Spleen (tissue), 7 donors: ENCODE results near the gene ZNF532.

Experiments used
- POLR2A ChIP-seq, 3 donors: fragments of 450-650 bp; IDR thresholded peaks; one replicate each; pipeline ENCODE4 v1.5.1; 2017; ENCODE audit warnings: antibody characterized with exemption in 3 of 3, mild to moderate bottlenecking in 1 of 3
- POLR2AphosphoS5 ChIP-seq, 3 donors: sonication (generic); formaldehyde crosslinking; IDR thresholded peaks; one replicate each; pipeline ENCODE4 v1.5.1; 2017; ENCODE audit warnings: antibody characterized with exemption in 3 of 3
- TF ChIP-seq, protein P1 (sequence below), 11 experiments: fragments of 200-600 bp in 7 of 11; fragments of 450-650 bp in 4 of 11; sonication (generic) in 4 of 11; IDR thresholded peaks in 8 of 11; conservative IDR thresholded peaks in 3 of 11; 1 replicate in 7 of 11; 2 replicates in 4 of 11; pipeline versions ENCODE4 v1.4.0 to v1.8.0; 2016 to 2021; ENCODE audit warnings: antibody characterized with exemption in 11 of 11, inconsistent platforms in 4 of 11, mild to moderate bottlenecking in 1 of 11
- donor health status: DM: no; HTN: no; CAD: no; lungs with moderate emphysema.
- donor health status: DM: no; HTN: no; CAD: no.
- donor health status: DM: no; HTN: no; CAD: no.

GRCh38 chr18:58853561-58853960, 11.1 kb upstream of the ZNF532 start:
- TF ChIP-seq POLR2AphosphoS5 (IDR thresholded peaks at IDR 0.05) (no peak), POLR2A (IDR thresholded peaks at IDR 0.05) (no peak)
- TF ChIP-seq, protein P1, sequence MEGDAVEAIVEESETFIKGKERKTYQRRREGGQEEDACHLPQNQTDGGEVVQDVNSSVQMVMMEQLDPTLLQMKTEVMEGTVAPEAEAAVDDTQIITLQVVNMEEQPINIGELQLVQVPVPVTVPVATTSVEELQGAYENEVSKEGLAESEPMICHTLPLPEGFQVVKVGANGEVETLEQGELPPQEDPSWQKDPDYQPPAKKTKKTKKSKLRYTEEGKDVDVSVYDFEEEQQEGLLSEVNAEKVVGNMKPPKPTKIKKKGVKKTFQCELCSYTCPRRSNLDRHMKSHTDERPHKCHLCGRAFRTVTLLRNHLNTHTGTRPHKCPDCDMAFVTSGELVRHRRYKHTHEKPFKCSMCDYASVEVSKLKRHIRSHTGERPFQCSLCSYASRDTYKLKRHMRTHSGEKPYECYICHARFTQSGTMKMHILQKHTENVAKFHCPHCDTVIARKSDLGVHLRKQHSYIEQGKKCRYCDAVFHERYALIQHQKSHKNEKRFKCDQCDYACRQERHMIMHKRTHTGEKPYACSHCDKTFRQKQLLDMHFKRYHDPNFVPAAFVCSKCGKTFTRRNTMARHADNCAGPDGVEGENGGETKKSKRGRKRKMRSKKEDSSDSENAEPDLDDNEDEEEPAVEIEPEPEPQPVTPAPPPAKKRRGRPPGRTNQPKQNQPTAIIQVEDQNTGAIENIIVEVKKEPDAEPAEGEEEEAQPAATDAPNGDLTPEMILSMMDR (IDR thresholded peaks at IDR 0.05 in 8 of 11, conservative IDR thresholded peaks at IDR 0.05 in 3 of 11): no peak
